H1 (cell line): ENCODE measurements around the gene TRNAU1AP. TPM values are rescaled to one million over a fixed set of nuclear protein-coding genes. Genes with fewer than 3 reads are reported as not detected.

Source experiments
- CBX8 ChIP-seq: fragments of 300-800, 300-1000 bp; sonication (generic); IDR thresholded peaks from 2 replicates; pipeline ENCODE4 v1.7.1; 2016; ENCODE audit warnings: low read depth, low read length, borderline replicate concordance
- CHD2 ChIP-seq: IDR thresholded peaks from 2 replicates; pipeline ENCODE4 v1.6.1; 2012; ENCODE audit warnings: low read length, improper control_type of control experiment
- CREB1 ChIP-seq: IDR thresholded peaks from 2 replicates; pipeline ENCODE4 v1.6.1; 2012; ENCODE audit warnings: inconsistent platforms
- CTCF ChIP-seq, 3 experiments: IDR thresholded peaks; 1 replicate in 2 of 3; 2 replicates in 1 of 3; pipeline versions ENCODE4 v1.5.1 to v1.6.1; 2011; ENCODE audit warnings: low read length in 3 of 3, mild to moderate bottlenecking in 3 of 3, inconsistent platforms in 2 of 3, low read depth in 1 of 3, moderate library complexity in 1 of 3; ENCODE audit not compliant: insufficient read depth in 1 of 3; ENCODE audit errors: control extremely low read depth in 1 of 3
- EGR1 ChIP-seq: IDR thresholded peaks from 2 replicates; pipeline ENCODE4 v1.6.1; 2011; ENCODE audit warnings: low read depth, low read length, borderline replicate concordance
- EP300 ChIP-seq, 2 experiments: IDR thresholded peaks; 1 replicate in 1 of 2; 2 replicates in 1 of 2; pipeline ENCODE4 v1.6.1; 2011 to 2012; ENCODE audit warnings: low read depth in 2 of 2, low read length in 2 of 2, mild to moderate bottlenecking in 2 of 2, borderline replicate concordance in 1 of 2, inconsistent platforms in 1 of 2, moderate library complexity in 1 of 2
- GABPA ChIP-seq: IDR thresholded peaks from 2 replicates; pipeline ENCODE4 v1.6.1; 2011; ENCODE audit warnings: mild to moderate bottlenecking, low read length, moderate library complexity, borderline replicate concordance; ENCODE audit not compliant: insufficient read depth
- HDAC2 ChIP-seq, 2 experiments: fragments of 300-600 bp in 1 of 2; sonication (generic) in 1 of 2; IDR thresholded peaks; 2 replicates each; pipeline ENCODE4 v1.6.1; 2011 to 2012; ENCODE audit warnings: low read depth in 2 of 2, low read length in 2 of 2, mild to moderate bottlenecking in 2 of 2, moderate library complexity in 2 of 2, borderline replicate concordance in 1 of 2, inconsistent platforms in 1 of 2
- MAX ChIP-seq: IDR thresholded peaks from 2 replicates; pipeline ENCODE4 v1.6.1; 2012; ENCODE audit warnings: inconsistent platforms
- NRF1 ChIP-seq: IDR thresholded peaks from 2 replicates; pipeline ENCODE4 v1.6.1; 2011; ENCODE audit warnings: mild to moderate bottlenecking, low read depth, low read length, improper control_type of control experiment
- PHF8 ChIP-seq: fragments of 200-600 bp; sonication (generic); conservative IDR thresholded peaks from 2 replicates; pipeline ENCODE4 v1.7.1; 2012; ENCODE audit warnings: low read depth, mild to moderate bottlenecking, inconsistent platforms, low read length, moderate library complexity
- POLR2A ChIP-seq, 2 experiments: IDR thresholded peaks; 1 replicate in 1 of 2; 2 replicates in 1 of 2; pipeline ENCODE4 v1.6.1; 2011; ENCODE audit warnings: low read depth in 2 of 2, low read length in 2 of 2, mild to moderate bottlenecking in 2 of 2; ENCODE audit errors: control extremely low read depth in 1 of 2
- POLR2AphosphoS5 ChIP-seq: IDR thresholded peaks from 2 replicates; pipeline ENCODE4 v1.6.1; 2011; ENCODE audit warnings: low read depth, low read length
- POU5F1 ChIP-seq: IDR thresholded peaks from 2 replicates; pipeline ENCODE4 v1.6.1; 2011; ENCODE audit warnings: low read depth, mild to moderate bottlenecking, low read length, moderate library complexity
- SP4 ChIP-seq: IDR thresholded peaks from 2 replicates; pipeline ENCODE4 v1.6.1; 2012; ENCODE audit warnings: low read length, inconsistent platforms
- TAF7 ChIP-seq: optimal IDR thresholded peaks from 2 replicates; pipeline ENCODE3; 2011; ENCODE audit warnings: low read depth, mild to moderate bottlenecking, inconsistent platforms, low read length, moderate library complexity, borderline replicate concordance
- TBP ChIP-seq: IDR thresholded peaks from 2 replicates; pipeline ENCODE4 v1.6.1; 2011; ENCODE audit warnings: low read depth, low read length, improper control_type of control experiment
- TCF12 ChIP-seq: IDR thresholded peaks from 2 replicates; pipeline ENCODE4 v1.6.1; 2011; ENCODE audit warnings: low read depth, mild to moderate bottlenecking, low read length
- USF2 ChIP-seq: IDR thresholded peaks from 2 replicates; pipeline ENCODE4 v1.6.1; 2011; ENCODE audit warnings: low read length, improper control_type of control experiment
- YY1 ChIP-seq: IDR thresholded peaks from 2 replicates; pipeline ENCODE4 v1.6.1; 2011; ENCODE audit warnings: low read depth, mild to moderate bottlenecking, low read length
- polyA plus RNA-seq, 7 experiments: library from polyadenylated mRNA; depleted of rRNA in 3 of 7; stranded (reverse) in 5 of 7; unstranded in 2 of 7; fragments of >200 nt in 5 of 7; fragments of 200-250 nt in 2 of 7; gene quantifications; 1 replicate in 5 of 7; 2 replicates in 1 of 7; 4 replicates in 1 of 7; pipeline versions ENCODE4 v1.2.1 to v1.2.3, GENCODE V29; 2011 to 2013; ENCODE audit warnings: missing spikeins in 2 of 7, mixed read lengths in 2 of 7
- total RNA-seq: library from RNA; stranded (reverse); fragmentation: NEBNext Ultra II Directional; extraction: Animal tissue kit (Norgen Biotek cat#: 25700); gene quantifications from 2 replicates; pipeline ENCODE4 v1.2.1, GENCODE V29; 2021

The TRNAU1AP gene
- total and polyA plus RNA-seq, 2 of the 8 experiments (the other 6 are each of a cell fraction or from before 2014, with no cell fraction given), result 35.2 to 37.1 TPM

GRCh38 chr1:28518000-28518744 is 34.7 kb upstream of the TRNAU1AP start (continued):
- TF ChIP-seq TCF12, result no peak
- TF ChIP-seq SP4, result peak; percentile 55; the same call in 1 of the 2 replicates
- peak; percentile 73 to 91 (median 88) for TF ChIP-seq CTCF (IDR thresholded peaks at IDR 0.05; ENCODE audit: control extremely low read depth in 1 of 3, insufficient read depth in 1 of 3, low read depth in 1 of 3, low read length in 3 of 3)
- TF ChIP-seq TBP, result peak; percentile 86
- TF ChIP-seq TAF7, result peak; percentile 75
- peak; percentile 83 for TF ChIP-seq NRF1
- peak; percentile 4; the same call in 1 of the 2 replicates for TF ChIP-seq CHD2
- no peak for TF ChIP-seq POU5F1
- TF ChIP-seq GABPA, result no peak; the same call in 1 of the 2 replicates
- TF ChIP-seq POLR2A (IDR thresholded peaks at IDR 0.05; ENCODE audit: control extremely low read depth in 1 of 2, low read depth in 2 of 2, low read length in 2 of 2), result peak; percentile 82 to 84; a peak in 2 of 3 replicates
- 0 out of 4 replicates have a peak, but pooled peaks of 1 of the 2 experiments have one; percentile 45 for TF ChIP-seq HDAC2 (IDR thresholded peaks at IDR 0.05; ENCODE audit: borderline replicate concordance in 1 of 2, low read depth in 2 of 2, low read length in 2 of 2)
- TF ChIP-seq CREB1, result 0 out of 2 replicates have a peak, but pooled peaks have one; percentile 22
- peak; percentile 51; the same call in 1 of the 2 replicates for TF ChIP-seq EGR1
- TF ChIP-seq MAX, result peak; percentile 89
- peak in 1 of 2 experiments; percentile 43; a peak in 1 of 3 replicates for TF ChIP-seq EP300 (IDR thresholded peaks at IDR 0.05; ENCODE audit: borderline replicate concordance in 1 of 2, low read depth in 2 of 2, low read length in 2 of 2)
- no peak for TF ChIP-seq YY1
- peak; percentile 97 for TF ChIP-seq PHF8
- TF ChIP-seq CBX8, result no peak
- 0 out of 2 replicates have a peak, but pooled peaks have one; percentile 16 for TF ChIP-seq USF2
- TF ChIP-seq POLR2AphosphoS5, result peak; percentile 82
